T-helper 2 cell (primary cell): Measurements from ENCODE around the gene RPL36.

Experiments used
- DNase-seq, 5 experiments: peaks; one replicate each; pipeline versions ENCODE4 v3.0.0 to v3.0.0-alpha.2; 2012 to 2022
- total RNA-seq, 2 donors: gene quantifications; one replicate each; lab custom pipeline; 2026; lab: John Stamatoyannopoulos, UW

The RPL36 gene
- total RNA-seq: 413 to 521 reads per million in 2 donors

DNA sequence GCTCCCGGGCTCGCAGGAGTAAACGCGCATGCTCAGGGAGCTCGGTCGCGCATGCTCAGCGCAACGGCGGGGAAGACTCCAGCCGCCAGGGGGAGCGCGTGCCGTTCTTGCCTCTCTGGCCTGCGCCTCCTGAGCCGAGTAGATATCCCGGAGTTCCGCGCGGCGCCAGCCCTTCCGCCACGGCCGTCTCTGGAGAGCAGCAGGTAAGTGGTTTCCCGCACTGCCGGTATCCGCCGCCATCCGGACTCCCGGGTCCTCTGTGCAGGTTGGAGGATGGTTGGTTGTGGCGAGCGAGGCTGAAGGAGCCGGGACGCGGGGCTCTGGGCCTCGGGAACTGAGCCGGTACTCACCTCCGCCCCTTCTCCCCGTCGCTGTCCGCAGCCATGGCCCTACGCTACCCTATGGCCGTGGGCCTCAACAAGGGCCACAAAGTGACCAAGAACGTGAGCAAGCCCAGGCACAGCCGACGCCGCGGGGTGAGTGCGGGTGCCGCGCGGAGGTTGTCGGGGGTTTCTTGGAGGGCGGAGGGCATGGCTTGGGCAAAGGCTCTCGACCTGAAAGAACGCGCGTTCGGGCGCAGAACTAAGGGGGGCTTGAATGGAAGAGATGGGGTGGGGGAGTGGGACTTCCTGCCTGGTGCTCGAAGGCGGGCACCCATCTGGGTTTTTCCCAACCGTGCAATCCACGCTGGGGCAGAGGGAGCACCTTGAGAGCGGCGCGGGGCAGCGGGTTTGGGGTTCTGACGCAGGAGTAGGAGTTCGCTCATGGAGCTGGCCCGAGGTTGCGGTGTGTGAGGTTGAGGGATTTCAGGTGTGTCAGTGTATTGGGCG, at the start of gene RPL36:
TSS of gene RPL36 (plus strand) at position 171 of the 830 bp plus-strand sequence. CDS start at position 384, 213 bp downstream.
- peak; percentile 96 to 98 (median 96) for DNase-seq

GRCh38 chr19:5641171-5641570, 48.9 kb upstream of the RPL36 start:
- no peak for DNase-seq

DNA sequence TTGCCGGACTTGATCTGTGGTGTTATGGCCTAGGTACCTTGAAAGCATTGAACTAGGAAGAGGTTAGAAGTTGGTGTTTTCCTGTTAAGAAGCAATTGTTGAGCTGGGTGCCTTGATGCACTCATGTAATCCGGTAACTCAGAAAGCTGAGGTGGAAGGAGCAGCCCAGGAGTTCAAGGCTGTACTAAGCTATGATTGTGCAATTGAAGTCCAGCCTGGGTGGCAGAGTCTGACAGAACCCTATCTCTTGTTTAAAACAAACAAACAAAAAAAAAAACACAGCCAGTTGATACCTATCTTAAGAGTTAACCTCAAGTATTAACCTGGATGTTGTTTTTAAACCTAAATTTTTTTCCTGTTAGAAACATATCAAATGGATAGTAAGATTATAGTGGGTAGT, 47.9 kb upstream of the RPL36 start:
- DNase-seq: no peak

DNA sequence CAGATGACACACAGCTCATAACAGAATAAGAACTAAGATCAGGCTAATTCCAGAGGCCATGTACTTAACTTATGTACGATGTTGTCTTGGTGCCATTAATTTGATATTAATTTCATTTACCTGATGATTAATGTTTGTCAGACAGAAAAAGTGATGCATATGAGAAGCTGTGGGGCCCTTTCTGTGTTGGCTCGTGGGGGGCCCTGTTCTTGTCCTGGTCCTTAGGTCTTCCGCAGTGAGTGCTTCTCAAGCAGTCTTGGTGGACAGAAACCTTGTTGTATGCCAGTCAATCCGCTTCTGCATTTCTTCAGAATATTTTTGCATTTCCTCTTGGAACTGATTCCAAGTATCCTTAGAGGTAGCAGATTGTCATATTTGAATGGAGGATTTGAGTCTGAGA, 47.0 kb upstream of the RPL36 start:
- DNase-seq: no peak

DNA sequence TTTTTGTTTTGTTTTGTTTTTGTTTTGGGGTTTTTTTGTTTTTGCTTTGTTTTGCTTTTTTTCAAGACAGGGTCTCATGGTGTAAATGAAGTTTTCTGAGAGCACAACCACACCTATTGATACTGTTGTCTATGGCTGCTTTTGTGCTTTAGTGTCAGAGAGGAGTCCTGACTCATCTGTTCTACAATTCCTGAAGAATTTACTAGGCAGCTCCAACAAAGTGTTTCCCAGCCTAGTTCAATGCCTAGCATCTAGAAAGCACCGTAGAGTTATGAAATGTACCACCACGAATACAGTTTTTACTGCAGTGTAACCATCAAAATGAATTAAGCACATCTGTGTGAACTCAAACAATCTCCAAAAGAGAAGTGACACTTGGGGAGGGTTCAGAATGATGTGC, 46.1 kb upstream of the RPL36 start:
- DNase-seq: no peak

- DNase-seq: no peak
These were observed 44.7 kb upstream of the RPL36 start for GRCh38 chr19:5645409-5645808.

DNA sequence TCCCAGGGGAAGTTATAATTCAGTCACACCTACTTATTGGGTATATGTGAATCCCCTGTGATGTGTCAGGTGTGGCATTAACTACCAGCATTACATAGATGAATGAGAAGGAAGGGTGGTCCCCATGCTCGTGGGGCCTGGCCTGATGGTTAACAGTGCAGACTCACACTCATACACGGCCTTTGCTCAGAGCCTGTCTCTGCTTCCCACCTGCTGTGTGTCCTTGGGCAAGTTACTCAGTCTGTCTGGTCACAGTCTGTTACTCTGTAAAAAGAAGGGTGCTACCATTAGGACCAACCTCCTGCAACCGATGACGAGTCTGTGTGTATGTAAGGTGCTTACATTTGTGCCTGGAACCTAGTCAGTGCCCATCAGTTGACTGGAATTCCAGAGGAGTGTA, 43.4 kb upstream of the RPL36 start:
- DNase-seq: no peak

DNA sequence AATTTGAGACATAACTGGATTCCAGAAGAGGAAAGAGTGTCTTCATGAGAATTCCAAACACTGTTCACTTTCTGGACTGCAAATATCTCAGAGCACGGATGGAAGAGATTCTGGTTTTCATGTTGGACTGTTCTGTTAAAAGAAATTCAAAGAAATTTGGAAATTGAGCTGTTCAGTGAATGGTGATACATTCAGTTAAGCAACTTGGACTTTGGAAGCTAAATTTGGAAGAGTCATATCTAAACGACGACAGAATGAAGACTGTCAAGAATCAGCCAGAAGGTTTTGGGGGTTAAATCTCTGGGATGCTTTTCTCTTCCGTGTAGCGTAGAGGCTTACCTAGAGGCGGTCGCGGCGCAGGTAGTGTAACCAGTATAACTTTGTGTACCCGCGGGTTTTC, 41.6 kb upstream of the RPL36 start:
- no peak for DNase-seq

DNA sequence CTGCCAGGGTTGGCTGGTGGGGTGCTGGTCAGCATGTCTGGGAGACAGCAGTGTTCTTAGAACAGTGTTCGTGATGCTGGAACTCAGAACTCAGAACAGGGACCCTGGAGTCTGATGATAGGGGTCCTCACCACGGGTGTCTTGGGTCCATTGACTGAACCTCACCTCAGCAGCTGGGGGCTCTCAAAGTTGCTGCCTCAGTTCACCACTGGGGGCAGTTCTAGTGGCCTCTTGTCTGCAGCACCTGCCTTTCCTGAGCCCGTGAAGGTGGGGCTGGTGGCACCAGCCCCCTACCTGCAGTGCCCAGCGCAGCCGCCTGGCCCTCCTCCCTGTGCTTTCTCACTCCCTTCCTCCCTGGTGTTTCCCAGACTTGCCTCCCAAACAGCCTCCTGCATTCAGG, 38.7 kb upstream of the RPL36 start:
- DNase-seq: no peak

DNA sequence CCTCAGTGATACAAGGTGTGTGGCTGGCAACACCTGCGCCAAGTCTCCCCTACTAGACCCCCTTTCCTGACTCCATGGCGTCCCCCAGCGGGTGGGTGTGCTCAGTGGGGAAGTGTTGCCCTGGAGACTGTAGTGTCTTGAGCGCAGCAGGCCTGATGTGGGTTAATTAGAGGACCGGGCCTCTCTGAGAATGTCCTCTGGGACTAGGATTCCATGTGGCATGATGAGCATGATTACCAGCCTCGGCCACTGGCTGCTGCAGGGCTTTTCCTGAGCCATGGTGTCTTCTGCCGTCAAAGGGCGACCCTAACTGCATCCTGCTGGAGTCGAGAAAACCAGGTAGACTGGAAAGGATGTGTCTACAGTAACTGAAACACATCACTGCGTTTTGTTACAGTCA, 37.8 kb upstream of the RPL36 start:
- DNase-seq: no peak

- DNase-seq: no peak
These were observed 35.2 kb upstream of the RPL36 start for GRCh38 chr19:5654931-5655330.

- DNase-seq: no peak
These were observed 34.7 kb upstream of the RPL36 start for GRCh38 chr19:5655412-5655811.

- no peak for DNase-seq
These were observed 28.6 kb upstream of the RPL36 start for GRCh38 chr19:5661483-5661882.

GRCh38 chr19:5663904-5664303, 26.2 kb upstream of the RPL36 start:
- no peak for DNase-seq

GRCh38 chr19:5664515-5664914, 25.6 kb upstream of the RPL36 start:
- DNase-seq: no peak

GRCh38 chr19:5665781-5666513, 24.1 kb upstream of the RPL36 start:
- no peak for DNase-seq

DNA sequence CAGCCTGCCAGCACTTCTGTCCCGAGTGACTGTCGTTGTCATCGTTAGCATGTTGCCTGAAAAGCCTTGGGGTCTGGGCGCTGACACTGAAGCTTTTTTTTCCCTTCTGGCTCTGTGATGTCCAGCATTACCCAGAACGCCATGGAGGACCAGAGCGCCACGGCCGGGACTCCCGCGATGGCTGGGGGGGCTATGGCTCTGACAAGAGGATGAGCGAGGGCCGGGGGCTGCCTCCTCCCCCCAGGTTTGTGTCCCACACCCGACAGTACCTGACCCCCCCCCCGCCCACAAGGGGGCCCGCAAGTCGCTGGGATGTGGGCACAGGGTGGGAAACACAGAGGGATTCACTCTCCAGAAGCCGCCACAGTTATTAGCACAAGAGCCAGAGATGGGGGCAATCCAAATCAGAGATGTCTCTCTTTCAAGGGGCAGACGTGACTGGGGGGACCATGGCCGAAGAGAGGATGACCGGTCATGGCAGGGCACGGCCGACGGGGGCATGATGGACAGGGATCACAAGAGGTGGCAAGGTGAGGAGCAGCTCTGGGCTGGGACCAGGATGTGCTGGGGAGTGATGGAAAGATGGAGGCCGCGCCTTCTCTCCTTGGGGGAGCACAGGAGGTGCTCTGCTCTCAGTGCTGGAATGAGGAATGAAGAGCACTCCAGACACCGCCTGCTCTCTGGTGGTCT, 23.0 kb upstream of the RPL36 start:
- DNase-seq: no peak

GRCh38 chr19:5667751-5668271, 22.3 kb upstream of the RPL36 start:
- DNase-seq: no peak

DNA sequence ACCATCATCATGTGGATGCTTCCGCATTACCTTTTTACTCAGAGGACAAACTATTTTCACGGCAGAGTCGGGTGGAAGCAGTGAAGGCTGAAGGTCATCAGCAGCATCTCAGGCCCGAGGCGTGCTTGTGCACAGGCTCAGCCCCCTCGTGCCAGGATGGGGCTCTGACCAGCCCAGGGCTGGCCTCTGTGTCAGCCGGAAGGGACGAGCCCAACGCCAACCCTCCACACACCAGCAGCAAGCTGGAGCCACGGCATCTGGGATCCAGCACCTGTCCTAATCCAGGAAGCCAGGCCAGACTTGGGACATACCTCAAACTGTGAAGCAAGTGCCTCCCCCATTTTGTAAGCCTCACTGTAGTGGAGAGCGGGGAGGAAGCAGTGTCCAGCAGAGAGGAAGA, 20.9 kb upstream of the RPL36 start:
- no peak for DNase-seq

DNA sequence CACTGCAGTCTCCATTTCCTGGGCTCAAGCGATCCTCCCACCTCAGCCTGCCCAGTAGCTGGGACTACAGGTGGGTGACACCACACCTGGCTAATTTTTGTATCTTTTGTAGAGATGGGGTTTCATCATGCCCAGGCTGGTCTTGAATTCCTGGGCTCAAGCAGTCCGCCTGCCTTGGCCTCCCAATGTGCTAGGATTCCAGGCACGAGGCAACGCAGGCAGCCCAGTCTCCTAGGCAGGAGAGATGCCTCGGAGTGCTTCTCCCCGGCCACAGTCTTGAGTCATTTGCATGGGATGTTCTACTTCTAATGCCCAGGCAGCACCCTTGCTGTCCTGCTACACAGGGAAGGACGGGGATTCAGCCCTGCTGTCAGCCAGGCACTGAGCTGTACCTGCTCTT, 18.5 kb upstream of the RPL36 start:
- no peak for DNase-seq

DNA sequence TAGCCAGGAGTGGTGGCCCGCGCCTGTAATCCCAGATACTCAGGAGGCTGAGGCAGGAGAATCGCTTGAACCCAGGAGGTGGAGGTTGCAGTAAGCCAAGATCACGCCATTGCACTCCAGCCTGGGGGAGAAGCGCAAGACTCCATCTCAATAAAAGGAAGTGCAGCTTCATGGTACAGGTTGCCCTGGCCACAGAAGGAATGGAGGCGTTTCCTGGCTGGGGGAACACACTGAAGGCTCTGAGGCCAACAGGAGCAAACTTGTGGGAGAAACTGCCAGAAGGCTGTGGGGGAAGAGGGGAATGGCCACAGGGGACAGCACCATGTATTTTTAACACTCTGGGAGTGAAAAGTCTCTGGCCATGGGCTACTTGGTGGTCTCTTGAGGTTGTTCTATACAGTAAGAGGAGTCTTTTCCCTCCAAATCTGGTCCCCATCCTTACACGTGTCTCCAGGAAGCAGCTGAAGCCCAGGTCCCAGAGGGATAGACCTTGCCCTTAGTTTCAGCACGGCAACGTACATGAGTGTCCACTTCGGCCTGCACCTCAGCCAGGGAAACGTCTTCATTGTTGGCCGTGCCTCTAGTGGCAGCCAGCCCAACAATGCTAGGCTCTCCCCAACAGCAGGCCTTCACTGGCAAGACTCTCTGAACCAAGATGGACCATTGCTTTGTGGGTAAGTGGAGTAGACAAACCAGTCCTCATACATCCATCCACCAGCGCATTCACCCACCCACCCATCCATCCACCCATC, 17.2 kb upstream of the RPL36 start:
- no peak for DNase-seq

GRCh38 chr19:5673752-5674151, 16.3 kb upstream of the RPL36 start:
- no peak for DNase-seq

DNA sequence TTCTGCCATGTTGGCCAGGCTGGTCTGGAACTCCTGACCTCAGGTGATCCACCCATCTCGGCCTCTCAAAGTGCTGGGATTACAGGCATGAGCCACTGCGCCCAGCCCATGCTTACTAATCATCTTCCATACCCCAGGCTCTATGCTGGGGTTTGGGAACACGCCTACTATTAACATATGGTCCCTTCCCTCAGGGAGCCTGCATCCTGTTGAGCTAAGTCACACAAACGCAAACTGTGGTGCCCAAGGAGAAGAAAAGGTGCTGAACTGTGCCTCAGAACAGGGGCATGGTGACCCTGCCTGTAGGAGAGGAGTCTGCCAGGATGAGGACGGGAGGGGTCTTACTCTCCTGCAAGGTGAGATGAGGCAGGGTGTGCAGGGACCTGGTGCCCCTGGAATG, 15.4 kb upstream of the RPL36 start:
- DNase-seq: no peak
